CD4-positive, CD25-positive, alpha-beta regulatory T cell (primary cell): ENCODE measurements around the gene CHRNE. TPM values are rescaled to one million over a fixed set of nuclear protein-coding genes. Genes with fewer than 3 reads are reported as not detected.

Experiments
- ATAC-seq, 2 donors: fragments of 150-1000 bp; cut with Tn5 transposase; one replicate each; pipeline ENCODE4 v1.10.0; 2021; ENCODE audit warnings: low read depth in 2 of 2, moderate number of reproducible peaks in 2 of 2, moderate library complexity in 1 of 2
- DNase-seq, 3 donors: peaks; one replicate each; pipeline versions ENCODE4 v3.0.0 to v3.0.0-alpha.2; 2012 to 2022; ENCODE audit warnings: mixed read lengths in 1 of 3
- H3K27ac ChIP-seq: one replicate; pipeline ENCODE4 v1.7.0; 2013; ENCODE audit warnings: mild to moderate bottlenecking, low read length; ENCODE audit not compliant: insufficient read depth, poor library complexity, severe bottlenecking
- H3K27me3 ChIP-seq: one replicate; pipeline ENCODE4 v1.7.0; 2013; ENCODE audit warnings: low read length; ENCODE audit not compliant: control insufficient read depth, insufficient read depth
- H3K36me3 ChIP-seq: one replicate; pipeline ENCODE4 v1.7.0; 2013; ENCODE audit warnings: mild to moderate bottlenecking, low read length, moderate library complexity; ENCODE audit not compliant: control insufficient read depth, insufficient read depth
- H3K4me1 ChIP-seq: 2 replicates; pipeline ENCODE4 v1.7.0; 2013; ENCODE audit warnings: mild to moderate bottlenecking, low read length; ENCODE audit not compliant: insufficient read depth, control insufficient read depth, poor library complexity, severe bottlenecking
- H3K4me3 ChIP-seq: one replicate; pipeline ENCODE4 v1.7.0; 2013; ENCODE audit warnings: low read depth, mild to moderate bottlenecking, low read length, moderate library complexity
- H3K9me3 ChIP-seq, 2 experiments: 1 replicate in 1 of 2; 2 replicates in 1 of 2; pipeline ENCODE4 v1.7.0; 2013; ENCODE audit warnings: low read length in 2 of 2, mild to moderate bottlenecking in 1 of 2, moderate library complexity in 1 of 2; ENCODE audit not compliant: control insufficient read depth in 2 of 2
- H3K27ac Mint-ChIP-seq, 3 donors: one replicate each; pipeline ENCODE4 v1.8.0; 2020 to 2022; ENCODE audit warnings: mild to moderate bottlenecking in 3 of 3, mixed read lengths in 3 of 3, moderate library complexity in 2 of 3
- H3K27me3 Mint-ChIP-seq: one replicate; pipeline ENCODE4 v1.8.0; 2022; ENCODE audit warnings: mild to moderate bottlenecking, mixed read lengths
- H3K36me3 Mint-ChIP-seq: one replicate; pipeline ENCODE4 v1.8.0; 2020; ENCODE audit warnings: mixed read lengths
- H3K4me1 Mint-ChIP-seq, 4 donors: one replicate each; pipeline ENCODE4 v1.8.0; 2020 to 2022; ENCODE audit warnings: mixed read lengths in 4 of 4, mild to moderate bottlenecking in 1 of 4
- H3K4me3 Mint-ChIP-seq, 4 donors: one replicate each; pipeline ENCODE4 v1.8.0; 2020 to 2022; ENCODE audit warnings: mild to moderate bottlenecking in 4 of 4, mixed read lengths in 4 of 4, moderate library complexity in 3 of 4
- H3K9me3 Mint-ChIP-seq, 7 donors: one replicate each; pipeline ENCODE4 v1.8.0; 2020 to 2022; ENCODE audit warnings: mixed read lengths in 7 of 7, mild to moderate bottlenecking in 3 of 7, moderate library complexity in 2 of 7
- polyA plus RNA-seq, 4 donors: library from polyadenylated mRNA; unstranded; fragments of 300-500 nt; fragmentation: Illumina TruSeq; gene quantifications; one replicate each; pipeline ENCODE4 v1.2.3, GENCODE V29; 2021
- total RNA-seq: library from RNA; stranded (reverse); gene quantifications from one replicate; pipeline ENCODE4 v1.2.3, GENCODE V29; 2022

Gene CHRNE
- total and polyA plus RNA-seq, 5 donors from 2014 or later: 0.15 to 3.8 (median 0.25) TPM; not detected in 2

- Histone ChIP-seq H3K27me3 (no peaks in the 10 kb centered on the region), H3K4me3 (peak within 1 kb of the TSS; percentile 96), H3K36me3 (peaks cover 27% of the 10 kb centered on the region), H3K4me1 (peaks cover 57% of the 10 kb centered on the region), H3K9me3 (no peaks in the 10 kb centered on the region), H3K27ac (peak within 1 kb of the TSS; percentile 97)
- peak within 1 kb of the TSS; percentile 95 to 99 (median 98) for H3K4me3 Mint-ChIP-seq
- H3K27me3 Mint-ChIP-seq: peaks cover 4% of the 10 kb centered on the region
- H3K4me1 Mint-ChIP-seq: peaks cover 0 to 53% (median 33%) of the 10 kb centered on the region in 4 donors
- H3K36me3 Mint-ChIP-seq: peaks cover 23% of the 10 kb centered on the region
- DNase-seq (peak; percentile 82 to 97 (median 91)), ATAC-seq (peak; percentile 47 to 51)
- peak within 1 kb of the TSS; percentile 95 to 99 (median 97) for H3K27ac Mint-ChIP-seq
- peaks cover 0 to 3% (median 0%) of the 10 kb centered on the region in 7 donors for H3K9me3 Mint-ChIP-seq
Measured at GRCh38 chr17:4948166-4948930, 45.5 kb upstream of the CHRNE start, which contains the start of gene PFN1. Gene PFN1, minus strand, starts transcription at chr17:4948530. Its CDS starts 136 bp downstream, at chr17:4948394.

GRCh38 chr17:4947411-4948165, 44.7 kb upstream of the CHRNE start:
- H3K36me3 Mint-ChIP-seq: peaks cover 23% of the 10 kb centered on the region

GRCh38 chr17:4947010-4947410, 44.1 kb upstream of the CHRNE start:
- Histone ChIP-seq H3K27me3 (no peaks in the 10 kb centered on the region), H3K9me3 (no peaks in the 10 kb centered on the region), H3K27ac (peak overlapping the region; percentile 97), H3K4me1 (peaks cover 70% of the 10 kb centered on the region), H3K4me3 (peak overlapping the region; percentile 96), H3K36me3 (peaks cover 39% of the 10 kb centered on the region)
- no peak for DNase-seq
- ATAC-seq: no peak
- Mint-ChIP-seq H3K4me1 (peaks cover 0 to 64% (median 39%) of the 10 kb centered on the region in 4 donors), H3K9me3 (peaks cover 0 to 3% (median 0%) of the 10 kb centered on the region in 7 donors), H3K27ac (peak overlapping the region; percentile 82 to 94 (median 84)), H3K27me3 (peaks cover 4% of the 10 kb centered on the region), H3K4me3 (peak overlapping the region; percentile 90 to 99 (median 96)), H3K36me3 (peaks cover 24% of the 10 kb centered on the region)

More at GRCh38 chr17:4947411-4948165, 44.7 kb upstream of the CHRNE start:
- peak overlapping the region; percentile 96 for H3K4me3 ChIP-seq
- Mint-ChIP-seq H3K9me3 (peaks cover 0 to 3% (median 0%) of the 10 kb centered on the region in 7 donors), H3K27ac (peak overlapping the region; percentile 82 to 97 (median 95)), H3K4me3 (peak overlapping the region; percentile 95 to 99 (median 98)), H3K27me3 (peaks cover 4% of the 10 kb centered on the region), H3K4me1 (peaks cover 0 to 59% (median 35%) of the 10 kb centered on the region in 4 donors)
- peak; percentile 26 to 30 for ATAC-seq
- H3K36me3 ChIP-seq: peaks cover 35% of the 10 kb centered on the region
- no peaks in the 10 kb centered on the region for H3K27me3 ChIP-seq
- peak overlapping the region; percentile 97 for H3K27ac ChIP-seq
- no peaks in the 10 kb centered on the region for H3K9me3 ChIP-seq
- H3K4me1 ChIP-seq: peaks cover 64% of the 10 kb centered on the region
- peak; percentile 62 to 90 (median 71) for DNase-seq

GRCh38 chr17:4946312-4946976, 43.5 kb upstream of the CHRNE start:
- H3K9me3 ChIP-seq: no peaks in the 10 kb centered on the region
- peaks cover 39% of the 10 kb centered on the region for H3K36me3 ChIP-seq
- H3K4me1 ChIP-seq: peaks cover 76% of the 10 kb centered on the region
- peak overlapping the region; percentile 97 for H3K27ac ChIP-seq
- peaks cover 0 to 66% (median 44%) of the 10 kb centered on the region in 4 donors for H3K4me1 Mint-ChIP-seq
- H3K36me3 Mint-ChIP-seq: peaks cover 30% of the 10 kb centered on the region
- DNase-seq (peak in 1 of 3 donors; percentile 27), ATAC-seq (no peak)
- peaks cover 0 to 3% (median 0%) of the 10 kb centered on the region in 7 donors for H3K9me3 Mint-ChIP-seq
- peak overlapping the region; percentile 96 for H3K4me3 ChIP-seq
- H3K27me3 ChIP-seq: no peaks in the 10 kb centered on the region
- peaks cover 4% of the 10 kb centered on the region for H3K27me3 Mint-ChIP-seq
- peak overlapping the region; percentile 82 to 94 (median 93) for H3K27ac Mint-ChIP-seq
- H3K4me3 Mint-ChIP-seq: peak overlapping the region; percentile 90 to 99 (median 96)

- no peak for ATAC-seq
- H3K27ac ChIP-seq: peak overlapping the region; percentile 97
- H3K36me3 ChIP-seq: peaks cover 39% of the 10 kb centered on the region
- H3K9me3 Mint-ChIP-seq: peaks cover 0 to 3% (median 0%) of the 10 kb centered on the region in 7 donors
- H3K27me3 Mint-ChIP-seq: peaks cover 4% of the 10 kb centered on the region
- peaks cover 35% of the 10 kb centered on the region for H3K36me3 Mint-ChIP-seq
- peak overlapping the region; percentile 96 for H3K4me3 ChIP-seq
- peak overlapping the region; percentile 82 to 94 (median 93) for H3K27ac Mint-ChIP-seq
- H3K9me3 ChIP-seq: no peaks in the 10 kb centered on the region
- H3K4me3 Mint-ChIP-seq: peak overlapping the region; percentile 90 to 99 (median 96)
- H3K4me1 ChIP-seq: peaks cover 81% of the 10 kb centered on the region
- no peaks in the 10 kb centered on the region for H3K27me3 ChIP-seq
- no peak for DNase-seq
- peaks cover 0 to 69% (median 48%) of the 10 kb centered on the region in 4 donors for H3K4me1 Mint-ChIP-seq
Measured at GRCh38 chr17:4945944-4946280, 43.0 kb upstream of the CHRNE start.

GRCh38 chr17:4945176-4945943, 42.5 kb upstream of the CHRNE start:
- Histone ChIP-seq H3K4me3 (peak overlapping the region; percentile 96), H3K9me3 (no peaks in the 10 kb centered on the region), H3K4me1 (peaks cover 82% of the 10 kb centered on the region), H3K27ac (peak overlapping the region; percentile 97), H3K27me3 (no peaks in the 10 kb centered on the region), H3K36me3 (peaks cover 39% of the 10 kb centered on the region)
- Mint-ChIP-seq H3K27ac (peak overlapping the region; percentile 91 to 96 (median 94)), H3K9me3 (peaks cover 0 to 3% (median 0%) of the 10 kb centered on the region in 7 donors), H3K4me3 (peak overlapping the region; percentile 90 to 99 (median 96)), H3K36me3 (peaks cover 35% of the 10 kb centered on the region), H3K27me3 (peaks cover 4% of the 10 kb centered on the region), H3K4me1 (peaks cover 0 to 65% (median 48%) of the 10 kb centered on the region in 4 donors)
- ATAC-seq: peak; percentile 44 to 50
- DNase-seq: peak; percentile 60 to 85 (median 68)
